K562 (cell line): ENCODE measurements around the gene HOXD4. TPM values are rescaled to one million over a fixed set of nuclear protein-coding genes. Genes with fewer than 3 reads are reported as not detected.

ENCODE experiments used
- ATAC-seq: fragments of 200-7000 bp; cut with Tn5 transposase; 3 replicates; pipeline ENCODE4 v1.9.1; 2020; ENCODE audit warnings: moderate library complexity
- BruUV-seq: library from RNA; stranded (reverse); fragments of 400-500 nt; replicated peaks from 2 replicates; lab custom pipeline; 2021; lab: Mats Ljungman, UMichigan
- CTCF ChIA-PET: fragments of 300-600 bp; formaldehyde crosslinking; extraction: SDS; loops from one replicate; lab custom pipeline; 2021; ENCODE audit warnings: low intra/inter-chr PET ratio; lab: Yijun Ruan, JAX
- POLR2A ChIA-PET: fragments of 300-600, 350-650 bp; sonication (Branson Sonifier 250); formaldehyde crosslinking; extraction: SDS; loops from one replicate; lab custom pipeline; 2021; ENCODE audit warnings: antibody characterized with exemption, inconsistent platforms; lab: Yijun Ruan, JAX
- DNase-seq, 4 experiments: peaks; one replicate each; pipeline versions ENCODE4 v3.0.0 to v3.0.0-alpha.2; 2011 to 2018; ENCODE audit warnings: low spot score in 3 of 4, mixed read lengths in 3 of 4; ENCODE audit errors: extremely low read depth in 1 of 4
- FAIRE-seq: peaks from 2 replicates; lab custom pipeline; 2011; peaks lifted over from hg19 to GRCh38; lab: Jason Lieb, UNC
- H2AFZ ChIP-seq: 2 replicates; pipeline ENCODE4 v1.6.0; 2011; ENCODE audit warnings: low read depth, low read length, control low read depth, inconsistent platforms
- H3K27ac ChIP-seq: fragments of 200-600 bp; 3 replicates; pipeline ENCODE4 v1.8.0; 2011; ENCODE audit warnings: low read depth, mild to moderate bottlenecking, control low read depth, inconsistent platforms, low read length, moderate library complexity, mixed read lengths; ENCODE audit errors: extremely low read depth
- H3K27me3 ChIP-seq, 2 experiments: fragments of 300-600 bp in 1 of 2; 2 replicates in 1 of 2; 3 replicates in 1 of 2; pipeline versions ENCODE4 v1.6.0 to v1.8.0; 2011; ENCODE audit warnings: inconsistent platforms in 2 of 2, low read length in 2 of 2, mild to moderate bottlenecking in 1 of 2, mixed read lengths in 1 of 2, moderate library complexity in 1 of 2; ENCODE audit not compliant: control insufficient read depth in 2 of 2, insufficient read depth in 2 of 2
- H3K36me3 ChIP-seq: fragments of 300-600 bp; 3 replicates; pipeline ENCODE4 v1.8.0; 2011; ENCODE audit warnings: mild to moderate bottlenecking, low read length, inconsistent platforms; ENCODE audit not compliant: control insufficient read depth, insufficient read depth
- H3K4me1 ChIP-seq, 2 experiments: fragments of 200-600 bp in 1 of 2; replicated peaks in 1 of 2; 2 replicates in 1 of 2; 3 replicates in 1 of 2; pipeline versions ENCODE4 v1.5.1 to v1.8.0; 2011; ENCODE audit warnings: inconsistent platforms in 2 of 2, low read length in 2 of 2, mild to moderate bottlenecking in 1 of 2, mixed read lengths in 1 of 2, moderate library complexity in 1 of 2; ENCODE audit not compliant: control insufficient read depth in 2 of 2, insufficient read depth in 2 of 2
- H3K4me2 ChIP-seq: 2 replicates; pipeline ENCODE4 v1.6.1; 2011; ENCODE audit warnings: low read length, control low read depth, inconsistent platforms, mixed read lengths; ENCODE audit not compliant: insufficient read depth
- H3K4me3 ChIP-seq: fragments of 200-600 bp; sonication (generic), shearing (Covaris generic); 2 replicates; pipeline ENCODE4 v1.5.1; 2016; ENCODE audit warnings: control low read depth, inconsistent platforms
- H3K79me2 ChIP-seq: fragments of 200-600 bp; 3 replicates; pipeline ENCODE4 v1.8.0; 2011; ENCODE audit warnings: low read length, inconsistent platforms; ENCODE audit not compliant: control insufficient read depth, insufficient read depth
- H3K9ac ChIP-seq, 2 experiments: 2 replicates each; pipeline versions ENCODE4 v1.6.0 to v1.6.1; 2011; ENCODE audit warnings: low read depth in 2 of 2, low read length in 2 of 2, control low read depth in 1 of 2, inconsistent platforms in 1 of 2, mild to moderate bottlenecking in 1 of 2, mixed read lengths in 1 of 2; ENCODE audit not compliant: insufficient read depth in 1 of 2
- H3K9me1 ChIP-seq: one replicate; pipeline ENCODE4 v1.6.0; 2011; ENCODE audit warnings: inconsistent platforms, mild to moderate bottlenecking, low read length, moderate library complexity; ENCODE audit not compliant: control insufficient read depth, insufficient read depth
- H3K9me3 ChIP-seq: replicated peaks from 2 replicates; pipeline ENCODE4 v1.5.1; 2011; ENCODE audit warnings: low read depth, low read length, inconsistent platforms; ENCODE audit not compliant: control insufficient read depth, insufficient read depth
- H4K20me1 ChIP-seq: replicated peaks from 2 replicates; pipeline ENCODE4 v1.6.1; 2011; ENCODE audit warnings: low read length, inconsistent platforms, mixed read lengths; ENCODE audit not compliant: control insufficient read depth, insufficient read depth
- BHLHE40 ChIP-seq: IDR thresholded peaks from 2 replicates; pipeline ENCODE4 v1.6.1; 2011; ENCODE audit warnings: low read length, improper control_type of control experiment
- EGR1 ChIP-seq: fragments of 450-650 bp; conservative IDR thresholded peaks from 2 replicates; pipeline ENCODE4 v1.6.1; 2017; ENCODE audit warnings: mild to moderate bottlenecking
- HMBOX1 ChIP-seq: sonication (generic); IDR thresholded peaks from 2 replicates; pipeline ENCODE4 v1.6.1; 2016
- HNRNPLL ChIP-seq: fragments of 200-400 bp; formaldehyde crosslinking; IDR thresholded peaks from 2 replicates; pipeline ENCODE4 v1.6.1; 2017; ENCODE audit warnings: low read length, low read depth, mild to moderate bottlenecking; ENCODE audit not compliant: poor library complexity, severe bottlenecking
- L3MBTL2 ChIP-seq: fragments of 450-650 bp; IDR thresholded peaks from 2 replicates; pipeline ENCODE4 v1.6.1; 2016; ENCODE audit warnings: mild to moderate bottlenecking, moderate library complexity
- MAZ ChIP-seq, 2 experiments: fragments of 450-650 bp in 1 of 2; sonication (generic) in 1 of 2; formaldehyde crosslinking; IDR thresholded peaks in 1 of 2; conservative IDR thresholded peaks in 1 of 2; 2 replicates each; pipeline versions ENCODE4 v1.4.0 to v1.5.0; 2020; ENCODE audit warnings: mild to moderate bottlenecking in 1 of 2, missing genetic modification reagents in 1 of 2
- MITF ChIP-seq: IDR thresholded peaks from 2 replicates; pipeline ENCODE4 v1.6.1; 2014; ENCODE audit warnings: antibody characterized with exemption
- NRF1 ChIP-seq, 2 experiments: fragments of 450-650 bp; IDR thresholded peaks in 1 of 2; conservative IDR thresholded peaks in 1 of 2; 2 replicates each; pipeline ENCODE4 v1.6.1; 2014; ENCODE audit warnings: mild to moderate bottlenecking in 2 of 2
- SMAD4 ChIP-seq: fragments of 250-450 bp; sonication (Bioruptor Pico); conservative IDR thresholded peaks from 2 replicates; pipeline ENCODE4 v1.8.0; 2021; ENCODE audit warnings: inconsistent platforms, mild to moderate bottlenecking, moderate library complexity
- SMARCA4 ChIP-seq: fragments of 450-650 bp; IDR thresholded peaks from 2 replicates; pipeline ENCODE4 v1.6.1; 2016
- VEZF1 ChIP-seq: fragments of 200-800 bp; sonication (Bioruptor generic); IDR thresholded peaks from 2 replicates; pipeline ENCODE4 v1.6.1; 2017; ENCODE audit warnings: missing genetic modification characterization, missing compliant biosample characterization
- ZNF449 ChIP-seq: fragments of 250-450 bp; sonication (Bioruptor Pico); IDR thresholded peaks from 2 replicates; pipeline ENCODE4 v1.8.0; 2022; ENCODE audit warnings: moderate library complexity, mild to moderate bottlenecking, inconsistent platforms
- ZNF740 ChIP-seq, 3 experiments: fragments of 200-800 bp in 1 of 3; sonication (Bioruptor generic) in 1 of 3; sonication (generic) in 1 of 3; formaldehyde crosslinking in 1 of 3; IDR thresholded peaks; 2 replicates each; pipeline versions ENCODE4 v1.6.1 to v1.8.0; 2016 to 2022; ENCODE audit warnings: mild to moderate bottlenecking in 2 of 3, missing compliant biosample characterization in 2 of 3, missing genetic modification characterization in 2 of 3, missing genetic modification reagents in 1 of 3
- WGBS: fragments of 100-300 bp; shearing (Covaris generic); methylation state at CpG from one replicate; pipeline ENCODE4 v1.1.6; 2016; ENCODE audit warnings: low coverage, mixed read lengths; ENCODE audit not compliant: insufficient coverage; ENCODE audit errors: missing lambda C conversion rate; 5-methylcytosine and 5-hydroxymethylcytosine counted together
- in situ Hi-C: fragments of 300-500 bp; cut with MboI; formaldehyde crosslinking; loops from 4 replicates; pipeline ENCODE4 v1.15.0; 2018; ENCODE audit warnings: inconsistent platforms, mixed read lengths
- intact Hi-C: fragments of 100-400 bp; cut with micrococcal nuclease; formaldehyde crosslinking; loops from 2 replicates; pipeline ENCODE4 v1.14.2; 2022
- polyA plus RNA-seq, 8 experiments: library from polyadenylated mRNA; depleted of rRNA in 4 of 8; stranded (reverse) in 5 of 8; unstranded in 3 of 8; fragments of >200 nt; fragmentation: Nextera tagmentation in 2 of 8; fragmentation: Illumina TruSeq in 1 of 8; extraction: Ambion mirVana in 2 of 8; extraction: Trizol in 1 of 8; gene quantifications; 2 replicates each; pipeline versions ENCODE4 v1.2.1 to v1.2.3, GENCODE V29; 2011 to 2014; ENCODE audit warnings: inconsistent platforms in 1 of 8, missing spikeins in 1 of 8
- total RNA-seq, 7 experiments: library from RNA; depleted of rRNA in 6 of 7; stranded (reverse); fragments of >200 nt in 6 of 7; fragmentation: Illumina TruSeq in 2 of 7; extraction: Trizol in 2 of 7; gene quantifications; 2 replicates each; pipeline versions ENCODE4 v1.2.1 to v1.2.3, GENCODE V29; 2011 to 2021; ENCODE audit warnings: low replicate concordance in 1 of 7

HOXD4 gene
- total and polyA plus RNA-seq, 9 of the 15 experiments (the other 6 are each of a cell fraction or from before 2014, with no cell fraction given), result not detected

- in situ Hi-C loops, result loop anchor here (25.0 kb wide), 2 partner anchors 682 to 1632 kb away; no protein-coding TSS in a partner anchor
- WGBS, result under 1% methylated on average over 46 of the region's 100 CpGs
- peaks cover 46 to 63% of the 10 kb centered on the region in 2 experiments for H3K27me3 ChIP-seq
- no peaks in the 10 kb centered on the region for H3K36me3 ChIP-seq
- H2AFZ ChIP-seq, result peak overlapping the region; percentile 28; the same call in 1 of the 2 replicates
- peak overlapping the region; percentile 27 for H3K4me3 ChIP-seq
- H3K9me1 ChIP-seq, result no peaks in the 10 kb centered on the region
- FAIRE-seq (no peak), ATAC-seq (peak; percentile 80), DNase-seq (peak; percentile 49 to 66 (median 61))
- intact Hi-C loops, result no loop called here
- POLR2A ChIA-PET, result no interaction called here
- CTCF ChIA-PET, result no interaction called here
- H4K20me1 ChIP-seq, result 0 out of 2 replicates have a peak, but pooled peaks cover 5% of the 10 kb centered on the region
- BruUV-seq, result no TSS peak
- H3K27ac ChIP-seq, result no peak overlapping the region
- H3K4me1 ChIP-seq, result peaks cover 0 to 21% of the 10 kb centered on the region in 2 experiments; a peak in 2 of 5 replicates
- H3K9ac ChIP-seq, result peak overlapping the region in 1 of 2 experiments; percentile 62; a peak in 2 of 4 replicates
- H3K9me3 ChIP-seq, result no peaks in the 10 kb centered on the region
- H3K79me2 ChIP-seq, result no peaks in the 10 kb centered on the region
- H3K4me2 ChIP-seq, result peak overlapping the region; percentile 29
- no peak for TF ChIP-seq HMBOX1
- no peak for TF ChIP-seq ZNF449 (CRISPR knock-in tag)
- peak; percentile 75 for TF ChIP-seq EGR1
- TF ChIP-seq VEZF1, result peak; percentile 67
- no peak for TF ChIP-seq SMARCA4
- peak; percentile 91 for TF ChIP-seq L3MBTL2
- TF ChIP-seq ZNF740 (CRISPR knock-in tag; IDR thresholded peaks at IDR 0.05), result 0 out of 2 replicates have a peak, but pooled peaks have one; percentile 28
- no peak for TF ChIP-seq ZNF740 (tag; IDR thresholded peaks at IDR 0.05)
- TF ChIP-seq BHLHE40, result 0 out of 2 replicates have a peak, but pooled peaks have one; percentile 3
- TF ChIP-seq MAZ (CRISPR knock-in tag; conservative IDR thresholded peaks at IDR 0.05 in 1 of 2, IDR thresholded peaks at IDR 0.05 in 1 of 2), result peak in 1 of 2 experiments; percentile 60; a peak in 2 of 4 replicates
- TF ChIP-seq SMAD4 (CRISPR knock-in tag), result 0 out of 2 replicates have a peak, but pooled peaks have one; percentile 58
- 0 out of 2 replicates have a peak, but pooled peaks have one; percentile 28 for TF ChIP-seq MITF
- peak; percentile 86 to 87 for TF ChIP-seq NRF1 (conservative IDR thresholded peaks at IDR 0.05 in 1 of 2, IDR thresholded peaks at IDR 0.05 in 1 of 2)
- peak; percentile 97 for TF ChIP-seq HNRNPLL
Measured at GRCh38 chr2:176130147-176130956, 21.0 kb upstream of the HOXD4 start.
